Measurements from ENCODE around the gene TMEM138. TPM values are rescaled to one million over a fixed set of nuclear protein-coding genes. Genes with fewer than 3 reads are reported as not detected.

Gene TMEM138
- total RNA-seq, 2 donors from 2014 or later = 15.8 to 35.3 TPM

- WGBS, 2 donors = 59 to 64% methylated on average over 2 of the region's 2 CpGs
- Histone ChIP-seq H3K9me3 (no peaks in the 10 kb centered on the region), H3K27ac (no peak overlapping the region), H3K4me1 (peaks cover 18% of the 10 kb centered on the region), H3K36me3 (replicated peaks in 1 of 2; ENCODE audit: insufficient read depth in 1 of 2, low read depth in 2 of 2) (peaks cover 24 to 43% of the 10 kb centered on the region in 2 donors), H3K4me3 (no peak overlapping the region), H3K27me3 (no peaks in the 10 kb centered on the region)
- DNase-seq (no peak), ATAC-seq (no peak)
- intact Hi-C loops (cut with DNase I) = no loop called here
- TF ChIP-seq POLR2A (IDR thresholded peaks at IDR 0.05) (no peak), CTCF (IDR thresholded peaks at IDR 0.05) (no peak)
Observed at GRCh38 chr11:61417670-61418069, 55.5 kb downstream of the TMEM138 start.

DNA sequence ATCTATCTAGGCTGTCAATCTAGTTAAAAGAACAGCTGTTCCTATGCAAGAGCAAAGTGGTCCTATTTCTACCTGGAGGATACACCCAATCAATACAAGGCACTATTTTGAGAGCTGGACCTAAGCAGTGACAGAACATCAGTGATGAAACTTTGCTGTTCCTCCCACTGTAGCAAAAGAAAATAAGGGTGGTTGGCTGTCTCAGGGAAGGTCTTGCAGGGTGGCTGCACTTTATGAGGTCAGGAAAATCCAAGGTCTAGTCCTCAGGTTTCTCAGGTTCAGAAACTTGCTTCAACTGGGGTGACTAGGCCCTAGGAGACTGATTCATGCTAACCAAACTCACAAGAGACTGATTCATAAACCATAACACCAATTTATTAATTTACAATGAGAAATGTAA, 56.0 kb downstream of the TMEM138 start:
- peaks cover 24 to 38% of the 10 kb centered on the region in 2 donors for H3K36me3 ChIP-seq (replicated peaks in 1 of 2; ENCODE audit: insufficient read depth in 1 of 2, low read depth in 2 of 2)
- H3K27ac ChIP-seq = no peak overlapping the region
- ATAC-seq (no peak), DNase-seq (no peak)
- no peaks in the 10 kb centered on the region for H3K9me3 ChIP-seq
- peaks cover 18% of the 10 kb centered on the region for H3K4me1 ChIP-seq
- H3K27me3 ChIP-seq = no peaks in the 10 kb centered on the region
- intact Hi-C loops (cut with DNase I) = no loop called here
- TF ChIP-seq POLR2A (IDR thresholded peaks at IDR 0.05) = no peak
- TF ChIP-seq CTCF (IDR thresholded peaks at IDR 0.05) = no peak
- H3K4me3 ChIP-seq = no peak overlapping the region

Other genes with a start within 250 kb of the TMEM138 start
- gene VPS37C, start 200.9 kb upstream of the TMEM138 start, total RNA-seq = 10 to 100 TPM; 13.2 to 21.1 TPM
- gene PGA3, start 158.9 kb upstream of the TMEM138 start, total RNA-seq = 10 to 100 TPM in 1 of 2 donors, not detected in 1; 26.4 TPM
- gene PGA4, start 140.0 kb upstream of the TMEM138 start, total RNA-seq = 100 to 1,000 TPM in 1 of 2 donors, not detected in 1; 120 TPM
- 10 to 100 TPM in 1 of 2 donors, not detected in 1; 10.9 TPM for gene PGA5, start 121.2 kb upstream of the TMEM138 start, total RNA-seq
- gene VWCE, start 67.1 kb upstream of the TMEM138 start, total RNA-seq = 1 to 10 TPM in 1 of 2 donors, not detected in 1; 4.3 TPM
- gene DDB1, start 29.3 kb upstream of the TMEM138 start, total RNA-seq = 10 to 100 TPM; 70.6 to 91.0 TPM
- gene TKFC, start 29.1 kb upstream of the TMEM138 start, total RNA-seq = 10 to 100 TPM; 27.5 to 38.6 TPM
- 10 to 100 TPM; 26.5 to 31.3 TPM for gene CYB561A3, start 492 bp upstream of the TMEM138 start, total RNA-seq
- 10 to 100 TPM in 1 of 2 donors, 1 to 10 TPM in 1; 8.3 to 16.8 TPM for gene TMEM216, start 30.2 kb downstream of the TMEM138 start, total RNA-seq
- gene CPSF7, start 67.6 kb downstream of the TMEM138 start, total RNA-seq = 10 to 100 TPM; 34.0 to 44.5 TPM
- gene SDHAF2, start 67.8 kb downstream of the TMEM138 start, total RNA-seq = 10 to 100 TPM; 25.2 to 28.0 TPM
- 1 to 10 TPM; 1.6 to 2.9 TPM for gene LRRC10B, start 146.4 kb downstream of the TMEM138 start, total RNA-seq
- 10 to 100 TPM in 1 of 2 donors, 1 to 10 TPM in 1; 8.6 to 12.2 TPM for gene SYT7, start 218.7 kb downstream of the TMEM138 start, total RNA-seq

All from body of pancreas (tissue), 4 donors.